AG08396 (cell line): ENCODE measurements around the gene SPNS2.

Source experiments
- DNase-seq: peaks from one replicate; pipeline ENCODE4 v3.0.0; 2012; ENCODE audit warnings: low spot score, mixed read lengths

Gene SPNS2

GRCh38 chr17:4549781-4550533 is 51.3 kb downstream of the SPNS2 start:
- DNase-seq = no peak

GRCh38 chr17:4550534-4551039 is 51.9 kb downstream of the SPNS2 start:
- DNase-seq = no peak

- no peak for DNase-seq
Observed at GRCh38 chr17:4551141-4551540, 52.5 kb downstream of the SPNS2 start.

- no peak for DNase-seq
Observed at GRCh38 chr17:4551796-4552525, 53.3 kb downstream of the SPNS2 start.

GRCh38 chr17:4553669-4554068 is 55.0 kb downstream of the SPNS2 start:
- DNase-seq = no peak

GRCh38 chr17:4554441-4554996 is 55.8 kb downstream of the SPNS2 start:
- DNase-seq = no peak

- peak; percentile 100 for DNase-seq
Observed at GRCh38 chr17:4554997-4555799, 56.5 kb downstream of the SPNS2 start, which contains the start of gene MYBBP1A. Gene MYBBP1A, minus strand, starts transcription at chr17:4555384. Its CDS starts 60 bp downstream, at chr17:4555324.

GRCh38 chr17:4555873-4556759 is 57.4 kb downstream of the SPNS2 start:
- no peak for DNase-seq

GRCh38 chr17:4556996-4557395 is 58.3 kb downstream of the SPNS2 start:
- no peak for DNase-seq

- no peak for DNase-seq
Observed at GRCh38 chr17:4557626-4558346, 59.1 kb downstream of the SPNS2 start.

GRCh38 chr17:4558347-4558971 is 59.8 kb downstream of the SPNS2 start:
- DNase-seq = no peak

- DNase-seq = no peak
Observed at GRCh38 chr17:4559139-4559791, 60.6 kb downstream of the SPNS2 start.

- no peak for DNase-seq
Observed at GRCh38 chr17:4559966-4560365, 61.3 kb downstream of the SPNS2 start.

GRCh38 chr17:4560421-4560820 is 61.7 kb downstream of the SPNS2 start, which contains the start of gene GGT6:
Gene GGT6, minus strand, starts transcription at chr17:4560577. Its CDS starts 56 bp downstream, at chr17:4560521.
- no peak for DNase-seq

- DNase-seq = no peak
Observed at GRCh38 chr17:4560837-4561256, 62.2 kb downstream of the SPNS2 start.

- no peak for DNase-seq
Observed at GRCh38 chr17:4562015-4562969, 63.6 kb downstream of the SPNS2 start.

GRCh38 chr17:4565209-4566141 is 66.8 kb downstream of the SPNS2 start:
- peak; percentile 81 for DNase-seq
